SK-N-MC (cell line): ENCODE results near the gene ZNF732.

Experiments used
- EZH2 ChIP-seq: fragments of 200-600 bp; sonication (generic); IDR thresholded peaks from one replicate; pipeline ENCODE4 v1.6.1; 2017; ENCODE audit warnings: antibody characterized with exemption
- FOXP2 ChIP-seq: optimal IDR thresholded peaks from 2 replicates; pipeline ENCODE3; 2011; ENCODE audit warnings: mild to moderate bottlenecking, moderate library complexity; ENCODE audit not compliant: insufficient read depth; ENCODE audit errors: extremely low read length, control extremely low read depth
- POLR2AphosphoS5 ChIP-seq: IDR thresholded peaks from 2 replicates; pipeline ENCODE4 v1.6.1; 2012; ENCODE audit warnings: mild to moderate bottlenecking, low read depth, low read length, borderline replicate concordance

DNA sequence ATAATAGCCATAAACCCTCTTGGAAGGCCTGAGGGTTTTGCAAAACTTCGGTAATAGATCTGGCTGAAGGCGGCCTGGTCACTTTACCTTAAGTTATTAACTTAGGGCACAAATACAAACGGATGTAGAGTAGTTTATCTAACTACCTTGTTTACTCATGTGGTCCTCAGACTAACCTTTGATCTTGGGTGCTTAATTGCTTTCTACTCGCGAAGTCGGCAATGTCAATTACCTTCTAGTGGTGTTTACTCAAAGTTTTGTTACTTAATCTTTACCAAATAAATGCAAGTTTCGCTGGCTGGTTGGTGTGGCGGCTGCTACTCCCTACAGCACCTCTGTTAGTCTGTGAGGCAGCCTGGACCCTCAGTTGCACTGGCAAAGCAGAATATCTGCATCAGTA lies 23.5 kb upstream of the ZNF732 start:
- TF ChIP-seq EZH2 (no peak), POLR2AphosphoS5 (no peak), FOXP2 (no peak)
